ENCODE measurements around the gene SS18L1.
"Not testable (repeated sequence)": the region's sequence is repeated elsewhere in the genome, so short reads cannot be mapped to it uniquely, and the experiment has no call there.

SS18L1 gene

GRCh38 chr20:62145688-62146018 is 2.1 kb downstream of the SS18L1 start:
- TF ChIP-seq CTCF (IDR thresholded peaks at IDR 0.05; ENCODE audit: borderline replicate concordance, insufficient read depth, low read depth, low read length) = no peak
- no peak overlapping the region for H3K4me3 ChIP-seq (ENCODE audit: low read depth, low read length)

GRCh38 chr20:62146019-62146755 is 2.6 kb downstream of the SS18L1 start:
- no peak overlapping the region for H3K4me3 ChIP-seq (ENCODE audit: low read depth, low read length)
- no peak for TF ChIP-seq CTCF (IDR thresholded peaks at IDR 0.05; ENCODE audit: borderline replicate concordance, insufficient read depth, low read depth, low read length)

GRCh38 chr20:62147125-62147524 is 3.6 kb downstream of the SS18L1 start:
- TF ChIP-seq CTCF (IDR thresholded peaks at IDR 0.05; ENCODE audit: borderline replicate concordance, insufficient read depth, low read depth, low read length) = no peak
- no peak overlapping the region for H3K4me3 ChIP-seq (ENCODE audit: low read depth, low read length)

- TF ChIP-seq CTCF (IDR thresholded peaks at IDR 0.05; ENCODE audit: borderline replicate concordance, insufficient read depth, low read depth, low read length) = no peak
- no peak overlapping the region for H3K4me3 ChIP-seq (ENCODE audit: low read depth, low read length)
Measured at GRCh38 chr20:62147528-62147927, 4.0 kb downstream of the SS18L1 start.

GRCh38 chr20:62148383-62148782 is 4.8 kb downstream of the SS18L1 start:
- H3K4me3 ChIP-seq (ENCODE audit: low read depth, low read length) = not testable (repeated sequence)

- no peak for TF ChIP-seq CTCF (IDR thresholded peaks at IDR 0.05; ENCODE audit: borderline replicate concordance, insufficient read depth, low read depth, low read length)
- no peak overlapping the region for H3K4me3 ChIP-seq (ENCODE audit: low read depth, low read length)
Measured at GRCh38 chr20:62148908-62149314, 5.3 kb downstream of the SS18L1 start.

GRCh38 chr20:62149532-62150309 is 6.2 kb downstream of the SS18L1 start:
- no peak overlapping the region for H3K4me3 ChIP-seq (ENCODE audit: low read depth, low read length)
- no peak for TF ChIP-seq CTCF (IDR thresholded peaks at IDR 0.05; ENCODE audit: borderline replicate concordance, insufficient read depth, low read depth, low read length)

Data from GM12875 (cell line).